CD4-positive, alpha-beta T cell treated with Interleukin-12 subunit alpha and Interleukin-12 subunit beta, for 1 hour (primary cell): ENCODE data around the gene ETFBKMT.
A peak's percentile ranks its signal among the peaks of the same experiment; 100 is the strongest.

Experiments
- DNase-seq: peaks from one replicate; pipeline ENCODE4 v3.0.0-alpha.2; 2020

Gene ETFBKMT, protein sequence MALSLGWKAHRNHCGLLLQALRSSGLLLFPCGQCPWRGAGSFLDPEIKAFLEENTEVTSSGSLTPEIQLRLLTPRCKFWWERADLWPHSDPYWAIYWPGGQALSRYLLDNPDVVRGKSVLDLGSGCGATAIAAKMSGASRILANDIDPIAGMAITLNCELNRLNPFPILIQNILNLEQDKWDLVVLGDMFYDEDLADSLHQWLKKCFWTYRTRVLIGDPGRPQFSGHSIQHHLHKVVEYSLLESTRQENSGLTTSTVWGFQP

DNA sequence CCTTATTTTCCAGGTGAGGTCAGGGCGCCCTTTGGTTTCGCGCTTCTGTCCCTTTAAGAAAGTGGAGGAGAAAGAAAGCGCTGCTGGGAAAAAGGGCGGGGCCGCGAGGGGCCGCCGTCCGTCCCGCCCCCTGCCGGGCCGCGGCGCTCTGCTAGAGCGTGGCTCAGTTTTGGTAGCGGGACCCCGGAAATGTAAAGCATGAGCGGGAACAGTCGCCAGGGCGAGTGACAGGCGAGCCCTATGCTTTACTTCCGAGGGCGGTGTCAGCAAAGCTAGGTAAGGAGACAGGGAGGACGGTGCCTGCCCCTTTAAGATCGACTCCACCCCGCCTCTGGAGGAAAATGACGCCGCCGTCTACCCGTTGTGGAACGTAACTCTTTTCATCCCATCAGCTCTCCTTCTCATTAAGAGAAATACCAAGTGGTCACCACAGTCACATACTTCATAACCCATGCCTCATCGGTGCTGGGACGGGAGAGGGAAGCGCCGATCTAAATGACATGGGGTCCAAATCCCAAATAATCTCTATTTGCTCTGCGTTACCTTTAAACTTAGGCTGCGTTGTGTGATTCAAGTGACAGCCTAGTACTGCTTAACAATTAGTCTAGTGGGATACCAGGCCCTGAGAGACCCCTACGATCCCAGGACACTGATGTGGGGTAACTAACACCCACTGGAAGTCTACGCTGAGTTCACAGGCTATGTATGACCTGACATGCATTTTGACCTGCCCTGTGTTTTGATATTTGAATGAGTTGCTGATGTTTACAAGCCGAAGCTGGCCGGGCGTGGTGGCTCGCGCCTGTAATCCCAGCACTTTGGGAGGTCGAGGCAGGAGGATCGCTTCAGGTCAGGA is at the start of gene ETFBKMT:
Gene ETFBKMT, plus strand, starts transcription at position 602 of the 856 bp plus-strand sequence. CDS start 2,266 bp downstream, outside the sequence.
- DNase-seq, result peak; percentile 95

GRCh38 chr12:31612819-31613218 is 46.7 kb upstream of the ETFBKMT start:
- no peak for DNase-seq

DNA sequence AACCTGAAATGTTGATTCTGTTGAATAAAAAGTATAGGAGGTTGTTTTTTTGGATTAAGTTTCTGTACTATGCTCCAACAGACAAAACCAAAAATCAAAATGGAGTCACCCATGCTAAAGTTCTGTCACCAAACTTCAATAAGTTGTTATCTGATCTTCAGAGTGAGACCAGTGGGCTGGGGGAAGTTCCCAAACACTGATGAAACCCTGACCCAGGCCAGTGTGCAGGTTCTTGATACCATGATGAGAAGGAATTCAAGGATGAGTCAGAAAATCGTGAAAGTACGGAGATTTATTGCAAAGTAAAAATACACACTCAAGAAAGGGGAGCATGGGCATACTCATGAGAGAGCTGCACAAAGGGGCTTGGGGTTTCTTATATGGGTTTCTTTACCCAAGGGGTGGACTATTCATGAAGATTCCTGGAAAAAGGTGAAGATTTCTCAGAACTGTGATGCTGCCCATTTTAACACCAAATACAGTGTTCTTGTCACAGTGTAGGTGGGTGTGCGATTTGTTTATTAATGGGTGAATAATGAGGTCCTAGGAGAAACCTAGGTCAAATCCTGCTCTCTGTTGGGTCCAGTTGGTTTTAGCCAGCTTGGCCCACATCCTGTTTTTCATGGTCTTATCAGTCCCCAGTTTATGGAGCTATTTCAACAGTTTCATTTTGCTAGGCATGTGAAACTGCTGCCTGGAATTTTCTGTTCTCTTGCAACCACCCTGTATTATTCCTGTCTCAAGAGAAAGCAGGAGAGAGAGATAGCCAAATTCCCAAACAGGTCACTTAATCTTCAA is 41.1 kb upstream of the ETFBKMT start:
- DNase-seq, result no peak

DNA sequence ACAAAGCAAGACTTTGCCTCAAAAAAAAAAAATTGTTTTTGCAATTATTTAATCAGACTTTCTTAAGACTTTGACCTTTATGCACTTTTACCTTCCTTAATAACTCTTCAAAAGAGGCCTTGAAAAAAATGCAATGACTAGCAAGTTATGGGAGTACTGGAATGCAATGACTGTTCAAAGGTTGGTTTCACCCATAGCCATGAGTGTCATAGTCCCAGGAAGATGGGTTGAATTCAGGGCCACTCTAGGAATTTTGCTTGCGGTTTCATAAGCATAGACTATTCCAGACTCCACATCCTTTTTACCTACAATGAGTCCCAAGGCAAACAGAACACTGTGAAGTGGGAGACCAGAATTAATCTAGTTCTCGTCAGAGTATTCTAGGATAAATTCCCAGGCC is 39.2 kb upstream of the ETFBKMT start:
- DNase-seq, result no peak

DNA sequence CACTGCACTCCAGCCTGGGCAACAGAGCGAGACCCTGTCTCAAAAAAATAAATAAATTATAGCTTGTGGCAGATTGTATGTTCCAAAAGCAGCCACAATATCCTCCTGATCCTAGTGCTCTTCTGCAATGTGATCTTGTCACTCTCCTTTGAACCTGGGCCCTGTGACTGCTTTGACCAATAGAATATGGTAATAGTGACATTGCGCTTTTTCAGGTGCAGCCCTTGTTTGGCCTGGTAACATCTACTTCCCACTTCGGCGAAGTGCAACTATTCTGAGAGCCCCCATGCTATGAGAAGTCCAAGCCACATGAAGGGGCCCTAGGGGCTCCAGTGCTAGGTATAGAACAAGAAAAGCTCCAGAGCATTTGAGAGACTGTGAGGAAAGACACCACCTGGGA is 37.5 kb upstream of the ETFBKMT start:
- DNase-seq, result no peak

DNA sequence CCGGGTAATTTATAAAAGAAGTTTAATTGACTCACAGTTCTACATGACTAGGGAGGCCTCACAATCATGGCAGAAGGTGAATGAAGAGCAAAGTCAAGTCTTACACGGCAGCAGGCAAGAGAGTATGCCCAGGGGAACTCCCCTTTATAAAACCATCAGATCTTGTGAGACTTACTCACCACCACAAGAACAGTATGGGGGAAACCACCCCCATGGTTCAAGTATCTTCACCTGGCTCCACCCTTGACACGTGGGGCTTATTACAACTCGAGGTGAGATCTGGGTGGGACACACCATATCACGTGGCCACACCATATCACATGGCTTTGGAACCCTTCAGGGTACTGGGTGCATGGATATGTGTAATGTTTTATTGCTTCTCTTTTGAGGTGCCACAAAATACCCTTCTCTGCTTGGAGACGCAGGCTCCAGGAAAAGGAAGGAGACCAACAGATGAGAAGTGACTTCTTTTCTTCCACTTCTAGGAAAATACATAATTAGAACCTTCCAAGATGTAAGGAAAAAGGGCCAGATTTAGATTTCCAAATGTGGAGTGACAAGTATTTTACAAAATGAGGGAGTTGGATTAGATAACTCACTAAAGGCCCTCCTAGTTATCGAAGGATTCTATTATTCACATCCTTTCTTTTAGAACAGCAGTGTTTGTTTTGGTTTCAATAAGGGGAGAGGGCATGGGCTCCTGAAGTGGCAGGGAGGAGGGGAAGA is 33.1 kb upstream of the ETFBKMT start:
- no peak for DNase-seq

- DNase-seq, result no peak
Measured at GRCh38 chr12:31627456-31628054, 31.9 kb upstream of the ETFBKMT start.

- DNase-seq, result no peak
Measured at GRCh38 chr12:31629756-31630732, 29.4 kb upstream of the ETFBKMT start.

DNA sequence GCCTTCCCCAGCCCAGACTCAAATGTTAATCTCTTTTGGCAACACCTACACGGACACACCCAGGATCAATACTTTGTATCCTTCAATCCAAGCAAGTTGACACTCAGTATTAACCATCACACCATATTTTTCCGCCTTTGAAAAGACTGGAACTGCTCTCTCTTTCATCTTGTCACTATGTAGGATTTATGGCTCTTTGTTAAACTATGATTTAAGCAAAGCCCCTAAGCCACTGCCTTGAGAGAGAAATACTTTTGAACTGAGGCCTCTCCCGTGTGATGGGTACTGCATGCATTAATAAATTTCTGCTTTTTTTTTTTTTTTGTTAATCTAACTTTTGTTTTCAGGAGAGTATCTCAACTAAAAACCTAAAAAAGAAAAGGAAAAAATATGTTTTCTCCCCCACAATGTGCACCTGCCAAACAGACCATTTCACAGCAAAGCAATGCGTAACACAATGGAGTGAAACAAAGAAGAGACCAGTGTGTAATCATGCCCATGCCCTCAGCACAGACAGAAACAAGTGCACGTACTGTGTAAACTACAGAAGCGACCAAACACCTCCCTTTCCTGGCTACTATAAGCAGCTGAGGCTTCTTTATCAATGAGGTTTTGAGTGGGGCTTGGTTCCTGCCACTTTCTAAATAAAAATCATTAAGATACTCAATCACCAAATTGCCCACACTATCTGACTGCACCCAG is 28.3 kb upstream of the ETFBKMT start:
- no peak for DNase-seq

DNA sequence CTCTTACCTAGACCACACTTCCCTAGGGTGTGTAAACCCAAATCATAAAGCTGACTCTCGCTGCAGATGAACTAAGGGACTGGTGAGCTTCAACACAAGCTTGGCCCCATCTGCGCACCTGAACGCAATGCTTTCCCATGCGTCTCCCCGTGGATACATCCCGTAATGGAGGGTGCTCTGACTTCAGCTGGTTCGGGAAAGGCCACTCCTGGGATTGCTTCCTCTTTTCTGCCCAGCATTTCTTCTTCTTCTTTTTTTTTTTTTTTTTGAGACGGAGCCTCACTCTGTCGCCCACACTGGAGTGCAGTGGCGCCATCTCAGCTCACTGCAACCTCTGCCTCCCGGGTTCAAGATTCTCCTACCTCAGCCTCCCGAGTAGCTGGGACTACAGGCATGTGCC is 27.7 kb upstream of the ETFBKMT start:
- no peak for DNase-seq

DNA sequence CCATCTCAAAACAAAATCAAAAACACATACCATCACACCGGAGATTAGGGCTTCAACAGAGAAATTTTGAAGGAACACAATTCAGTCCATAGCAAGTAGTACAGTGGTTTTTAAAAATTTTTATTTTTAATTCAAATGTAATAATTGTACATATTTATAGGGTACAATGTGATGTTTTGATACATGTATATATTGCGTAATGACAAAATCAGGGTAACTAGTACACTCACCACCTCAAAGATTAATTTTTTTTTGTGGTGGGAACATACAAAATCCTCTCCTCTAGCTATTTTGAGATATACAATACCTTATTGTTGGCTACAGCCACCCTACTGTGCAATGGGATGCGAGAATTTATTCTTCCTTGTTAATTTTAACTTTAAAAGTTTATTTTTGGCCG is 26.0 kb upstream of the ETFBKMT start:
- DNase-seq, result no peak

- DNase-seq, result no peak
Measured at GRCh38 chr12:31634620-31635019, 24.9 kb upstream of the ETFBKMT start.

DNA sequence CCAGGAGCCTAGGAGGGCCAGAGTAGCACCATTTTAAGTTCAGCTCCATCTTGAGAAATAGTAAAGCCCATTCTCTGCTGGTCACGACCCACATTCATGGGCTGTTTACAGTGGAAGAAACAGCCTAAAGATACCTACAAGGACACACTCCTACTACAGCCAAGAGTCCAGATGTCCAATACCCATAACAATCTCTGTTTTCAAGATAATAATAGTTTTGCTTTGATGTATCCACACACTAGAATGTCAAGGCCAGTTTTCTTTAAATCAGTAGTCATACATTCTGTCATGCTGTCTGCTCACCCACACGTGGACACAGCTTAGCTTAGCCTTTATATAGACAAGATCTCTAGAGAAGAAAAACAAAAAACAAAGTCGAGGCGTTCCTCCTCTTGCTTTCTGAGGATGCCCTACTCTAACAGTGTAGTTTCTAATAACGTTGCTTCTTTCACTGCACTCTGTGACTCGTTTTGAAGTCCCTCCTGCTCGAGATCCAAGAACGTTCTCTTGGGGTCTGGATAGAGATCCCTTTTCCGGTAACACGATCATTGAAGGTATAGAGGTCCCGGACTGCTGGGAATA is 17.9 kb upstream of the ETFBKMT start:
- no peak for DNase-seq

DNA sequence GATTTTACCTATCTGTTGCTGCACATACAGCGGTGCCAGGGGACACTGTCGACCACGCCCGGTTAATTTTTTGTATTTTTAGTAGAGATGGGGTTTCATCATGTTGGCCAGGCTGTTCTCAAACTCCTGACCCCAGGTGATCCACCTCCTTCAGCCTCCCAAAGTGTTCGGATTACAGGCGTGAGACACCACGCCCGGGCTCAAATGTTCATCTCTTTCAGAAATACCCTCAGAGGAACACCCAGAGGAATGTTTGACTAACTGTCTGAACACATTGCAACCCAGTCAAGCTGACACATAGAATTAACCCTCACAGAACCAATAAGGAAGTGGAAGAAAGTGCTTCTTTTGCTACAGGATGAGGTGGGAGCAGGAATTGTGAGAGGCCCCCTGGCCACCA is 15.0 kb upstream of the ETFBKMT start:
- no peak for DNase-seq

DNA sequence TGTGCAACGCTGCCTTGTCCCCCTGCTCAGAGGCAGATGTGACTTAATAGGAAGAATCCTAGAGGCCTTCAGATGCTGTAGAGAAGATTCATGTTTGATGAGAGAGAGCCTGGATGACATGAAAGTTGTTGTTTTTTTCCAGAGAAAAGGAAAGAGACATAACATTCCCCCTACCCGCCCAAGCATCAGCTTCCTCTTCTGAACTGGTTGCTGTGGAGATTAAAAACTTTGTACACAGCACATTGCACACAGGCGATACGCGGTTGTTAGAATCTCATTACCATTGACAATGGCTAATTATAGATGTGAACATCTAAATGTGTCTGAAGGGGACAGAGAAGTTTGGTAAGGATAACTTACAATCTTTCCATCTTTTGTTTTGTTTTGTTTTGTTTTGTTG is 13.6 kb upstream of the ETFBKMT start:
- no peak for DNase-seq

DNA sequence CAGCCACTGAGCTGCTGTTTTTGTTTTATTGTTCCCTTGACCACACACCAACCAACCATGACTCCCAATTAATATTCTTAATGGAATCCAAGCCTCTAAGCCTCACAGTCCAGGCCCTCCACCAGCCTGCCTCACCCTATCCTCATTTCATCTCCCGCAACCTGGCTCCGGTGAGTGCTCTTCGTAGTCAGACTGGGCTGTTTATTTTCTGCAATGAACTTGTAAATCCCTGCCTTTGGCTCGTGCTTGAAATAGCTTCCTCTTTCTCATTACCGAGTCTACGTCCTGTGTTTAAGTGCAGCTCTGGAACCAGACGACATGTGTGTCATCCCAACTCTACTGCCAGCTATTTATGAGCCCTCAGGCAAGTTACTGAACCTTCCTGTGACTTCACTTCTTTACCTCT is 12.4 kb upstream of the ETFBKMT start:
- no peak for DNase-seq

DNA sequence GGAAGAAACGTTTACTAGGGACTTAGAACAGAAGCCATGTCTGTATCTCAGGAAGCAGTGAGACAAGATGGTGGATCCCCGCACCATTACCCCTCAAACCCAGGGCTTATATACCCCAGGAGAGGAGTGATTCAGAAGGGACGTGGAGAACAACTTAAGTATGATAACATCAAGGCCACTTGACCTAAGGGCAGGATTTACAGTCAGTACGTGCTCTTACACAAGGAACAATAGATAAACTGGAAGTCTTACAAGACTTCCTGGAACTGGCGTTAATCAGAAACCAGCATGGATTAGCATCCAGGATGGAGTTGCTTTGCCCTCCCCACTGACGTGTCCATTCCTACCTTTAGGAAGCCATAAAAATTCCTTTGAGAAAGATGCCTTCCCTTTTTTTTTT is 8.6 kb upstream of the ETFBKMT start:
- DNase-seq, result no peak

DNA sequence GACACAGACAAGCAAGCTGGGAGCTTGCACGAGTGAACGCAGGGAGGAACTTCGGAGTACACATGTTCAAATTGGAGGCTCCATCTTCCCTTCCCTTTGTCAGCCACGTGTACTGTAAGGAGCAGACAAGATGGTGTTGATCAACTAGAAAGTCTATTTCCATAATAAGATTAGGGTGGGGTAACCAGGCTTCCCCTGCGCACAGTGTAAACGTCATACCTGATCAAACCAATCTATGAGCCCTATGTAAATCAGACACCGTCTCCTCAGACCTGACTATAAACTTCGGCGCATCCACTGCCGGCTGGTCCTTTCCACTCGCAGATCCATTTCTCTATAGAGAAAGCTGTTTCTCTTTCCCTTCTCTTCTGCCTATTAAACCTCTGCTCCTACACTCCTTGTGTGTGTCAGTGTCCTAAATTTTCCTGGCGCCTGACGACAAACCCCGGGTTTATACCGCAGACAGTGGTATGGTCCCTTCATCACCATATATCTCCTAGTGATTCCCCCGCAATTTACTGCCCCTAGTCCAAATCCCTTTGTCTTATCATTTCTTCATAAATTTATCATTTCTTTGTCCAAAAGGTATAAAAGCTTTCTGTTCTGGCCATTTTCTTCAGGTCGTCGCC is 7.5 kb upstream of the ETFBKMT start:
- no peak for DNase-seq

GRCh38 chr12:31655208-31655607 is 4.3 kb upstream of the ETFBKMT start:
- DNase-seq, result no peak

DNA sequence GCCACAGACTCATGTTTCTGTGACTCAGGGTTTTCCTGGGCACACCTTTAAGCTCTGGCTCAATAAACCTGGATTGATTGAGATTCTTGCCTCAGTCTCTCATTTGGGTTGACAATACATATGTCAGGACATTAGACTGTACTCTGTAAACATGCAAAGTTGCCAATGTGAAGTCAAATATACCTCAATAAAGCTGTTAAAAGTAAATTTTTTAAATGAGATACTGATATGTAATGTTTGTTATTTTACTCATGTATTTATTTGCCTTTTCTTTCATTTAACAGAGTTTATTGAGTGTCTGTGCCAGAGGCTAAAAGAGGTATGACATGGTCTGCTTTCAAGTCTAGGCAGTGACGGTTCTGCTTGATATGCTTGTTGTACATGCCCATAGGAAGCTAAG is 3.7 kb upstream of the ETFBKMT start:
- no peak for DNase-seq
